Vagina (tissue), 2 donors: ENCODE measurements around the gene SIK3. TPM values are rescaled to one million over a fixed set of nuclear protein-coding genes. Genes with fewer than 3 reads are reported as not detected.

ENCODE experiments used
- DNase-seq, 2 donors: peaks; one replicate each; pipeline ENCODE4 v3.0.0-alpha.2; 2017; ENCODE audit errors: extremely low spot score in 2 of 2
- H3K27ac ChIP-seq: fragments of 200-600 bp; sonication (generic); one replicate; pipeline ENCODE4 v1.5.1; 2019
- H3K27me3 ChIP-seq: fragments of 200-600 bp; sonication (generic); one replicate; pipeline ENCODE4 v1.5.1; 2019
- H3K36me3 ChIP-seq, 2 donors: fragments of 200-600 bp; sonication (generic); one replicate each; pipeline ENCODE4 v1.5.1; 2017 to 2019
- H3K4me1 ChIP-seq: fragments of 200-600 bp; sonication (generic); one replicate; pipeline ENCODE4 v1.5.1; 2019
- H3K4me3 ChIP-seq, 2 donors: fragments of 200-600 bp; sonication (generic); 1 replicate in 1 of 2; 2 replicates in 1 of 2; pipeline ENCODE4 v1.5.1; 2016 to 2019
- H3K9me3 ChIP-seq: fragments of 200-600 bp; sonication (generic); one replicate; pipeline ENCODE4 v1.5.1; 2019
- POLR2A ChIP-seq, 2 donors: fragments of 450-650 bp; IDR thresholded peaks; one replicate each; pipeline ENCODE4 v1.6.1; 2017; ENCODE audit warnings: antibody characterized with exemption in 2 of 2, mild to moderate bottlenecking in 2 of 2, moderate library complexity in 2 of 2
- POLR2AphosphoS5 ChIP-seq, 2 donors: sonication (generic); formaldehyde crosslinking; IDR thresholded peaks; one replicate each; pipeline ENCODE4 v1.9.0; 2017; ENCODE audit warnings: antibody characterized with exemption in 2 of 2, mild to moderate bottlenecking in 2 of 2, low read depth in 1 of 2; ENCODE audit not compliant: insufficient read depth in 1 of 2
- intact Hi-C: fragments of 100-400 bp; cut with DNase I; formaldehyde crosslinking; loops from one replicate; pipeline ENCODE4 v1.15.1; 2023
- total RNA-seq: library from RNA; depleted of rRNA; stranded (reverse); fragments of >200 nt; gene quantifications from one replicate; pipeline ENCODE4 v1.2.3, GENCODE V29; 2016
- TF ChIP-seq, protein P1 (sequence below), 3 experiments: fragments of 450-650 bp in 2 of 3; fragments of 200-600 bp in 1 of 3; sonication (generic) in 1 of 3; IDR thresholded peaks; one replicate each; pipeline ENCODE4 v1.5.1; 2017 to 2019; ENCODE audit warnings: antibody characterized with exemption in 3 of 3, mild to moderate bottlenecking in 2 of 3, moderate library complexity in 2 of 3

The SIK3 gene
- total RNA-seq, 1 donor from 2014 or later = 39.0 TPM

DNA sequence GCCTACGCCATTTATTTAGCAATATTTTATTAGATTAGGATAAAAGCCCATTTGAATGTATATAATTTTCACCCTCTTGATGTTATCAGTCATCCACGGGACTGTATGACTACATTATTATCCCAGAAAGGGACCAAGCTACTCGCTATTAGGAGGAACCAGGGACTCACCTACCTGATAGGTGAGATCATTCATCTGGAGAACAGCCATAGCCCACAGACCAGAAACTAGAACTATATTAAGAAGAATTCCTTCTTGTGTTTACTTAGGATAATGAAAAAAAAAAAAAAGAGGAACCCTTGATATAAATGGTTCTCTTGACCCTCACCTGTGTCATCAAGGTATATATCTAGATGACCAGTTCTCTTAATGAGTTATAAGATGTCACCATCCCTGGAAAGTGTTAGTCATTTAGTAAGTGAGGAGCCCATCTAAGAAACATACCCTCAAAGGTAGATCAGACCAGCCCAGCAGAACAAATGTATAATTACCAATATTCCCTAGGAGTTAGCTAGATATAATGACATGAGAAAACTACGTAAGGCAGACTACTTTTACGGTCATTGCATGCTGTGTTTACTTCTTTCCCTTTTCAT is 8.0 kb downstream of the SIK3 start:
- DNase-seq = no peak
- no peak overlapping the region for H3K27ac ChIP-seq
- no peaks in the 10 kb centered on the region for H3K27me3 ChIP-seq
- H3K9me3 ChIP-seq = no peaks in the 10 kb centered on the region
- peaks cover 37% of the 10 kb centered on the region for H3K4me1 ChIP-seq
- intact Hi-C loops = loop anchor here (5.0 kb wide), 1 partner anchor 203 kb away; no protein-coding TSS in a partner anchor
- H3K4me3 ChIP-seq = no peak overlapping the region
- no peaks in the 10 kb centered on the region for H3K36me3 ChIP-seq
- TF ChIP-seq POLR2AphosphoS5 (IDR thresholded peaks at IDR 0.05; ENCODE audit: insufficient read depth in 1 of 2, low read depth in 1 of 2) (no peak), POLR2A (IDR thresholded peaks at IDR 0.05) (no peak)
- TF ChIP-seq, protein P1, sequence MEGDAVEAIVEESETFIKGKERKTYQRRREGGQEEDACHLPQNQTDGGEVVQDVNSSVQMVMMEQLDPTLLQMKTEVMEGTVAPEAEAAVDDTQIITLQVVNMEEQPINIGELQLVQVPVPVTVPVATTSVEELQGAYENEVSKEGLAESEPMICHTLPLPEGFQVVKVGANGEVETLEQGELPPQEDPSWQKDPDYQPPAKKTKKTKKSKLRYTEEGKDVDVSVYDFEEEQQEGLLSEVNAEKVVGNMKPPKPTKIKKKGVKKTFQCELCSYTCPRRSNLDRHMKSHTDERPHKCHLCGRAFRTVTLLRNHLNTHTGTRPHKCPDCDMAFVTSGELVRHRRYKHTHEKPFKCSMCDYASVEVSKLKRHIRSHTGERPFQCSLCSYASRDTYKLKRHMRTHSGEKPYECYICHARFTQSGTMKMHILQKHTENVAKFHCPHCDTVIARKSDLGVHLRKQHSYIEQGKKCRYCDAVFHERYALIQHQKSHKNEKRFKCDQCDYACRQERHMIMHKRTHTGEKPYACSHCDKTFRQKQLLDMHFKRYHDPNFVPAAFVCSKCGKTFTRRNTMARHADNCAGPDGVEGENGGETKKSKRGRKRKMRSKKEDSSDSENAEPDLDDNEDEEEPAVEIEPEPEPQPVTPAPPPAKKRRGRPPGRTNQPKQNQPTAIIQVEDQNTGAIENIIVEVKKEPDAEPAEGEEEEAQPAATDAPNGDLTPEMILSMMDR (IDR thresholded peaks at IDR 0.05) = no peak

DNA sequence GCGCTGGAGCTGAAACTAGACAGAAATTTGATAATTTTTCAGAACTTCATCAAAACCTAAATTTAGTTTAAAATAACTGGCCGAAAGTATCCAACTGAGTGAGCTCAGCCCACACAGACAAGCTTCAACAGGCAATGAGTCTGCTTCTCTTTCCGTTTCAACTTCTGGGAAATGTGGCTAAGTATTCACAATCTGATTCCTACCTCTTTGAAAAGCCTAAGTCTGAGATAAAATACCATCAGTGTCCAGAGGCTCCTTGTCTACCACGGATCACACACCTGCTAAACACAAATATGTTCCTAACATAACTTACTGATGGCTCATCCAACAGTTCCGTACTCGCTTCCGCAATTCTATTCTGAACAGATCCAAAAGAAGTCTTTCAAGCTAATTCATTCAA is 8.5 kb downstream of the SIK3 start:
- Histone ChIP-seq H3K9me3 (no peaks in the 10 kb centered on the region), H3K36me3 (no peaks in the 10 kb centered on the region), H3K27me3 (no peaks in the 10 kb centered on the region), H3K27ac (no peak overlapping the region), H3K4me3 (no peak overlapping the region), H3K4me1 (peaks cover 32% of the 10 kb centered on the region)
- TF ChIP-seq POLR2A (IDR thresholded peaks at IDR 0.05) = no peak
- no peak for TF ChIP-seq POLR2AphosphoS5 (IDR thresholded peaks at IDR 0.05; ENCODE audit: insufficient read depth in 1 of 2, low read depth in 1 of 2)
- TF ChIP-seq, protein P1 (IDR thresholded peaks at IDR 0.05) = no peak
- intact Hi-C loops = loop anchor here (5.0 kb wide), 1 partner anchor 202 kb away; no protein-coding TSS in a partner anchor
- DNase-seq = no peak

- Histone ChIP-seq H3K27me3 (no peaks in the 10 kb centered on the region), H3K27ac (no peak overlapping the region), H3K9me3 (no peaks in the 10 kb centered on the region), H3K4me1 (peaks cover 34% of the 10 kb centered on the region), H3K36me3 (no peaks in the 10 kb centered on the region), H3K4me3 (no peak overlapping the region)
- intact Hi-C loops = no loop called here
- no peak for DNase-seq
- no peak for TF ChIP-seq POLR2AphosphoS5 (IDR thresholded peaks at IDR 0.05; ENCODE audit: insufficient read depth in 1 of 2, low read depth in 1 of 2)
- no peak for TF ChIP-seq POLR2A (IDR thresholded peaks at IDR 0.05)
- TF ChIP-seq, protein P1 (IDR thresholded peaks at IDR 0.05) = no peak
Observed at GRCh38 chr11:117087446-117087845, 10.8 kb downstream of the SIK3 start.

DNA sequence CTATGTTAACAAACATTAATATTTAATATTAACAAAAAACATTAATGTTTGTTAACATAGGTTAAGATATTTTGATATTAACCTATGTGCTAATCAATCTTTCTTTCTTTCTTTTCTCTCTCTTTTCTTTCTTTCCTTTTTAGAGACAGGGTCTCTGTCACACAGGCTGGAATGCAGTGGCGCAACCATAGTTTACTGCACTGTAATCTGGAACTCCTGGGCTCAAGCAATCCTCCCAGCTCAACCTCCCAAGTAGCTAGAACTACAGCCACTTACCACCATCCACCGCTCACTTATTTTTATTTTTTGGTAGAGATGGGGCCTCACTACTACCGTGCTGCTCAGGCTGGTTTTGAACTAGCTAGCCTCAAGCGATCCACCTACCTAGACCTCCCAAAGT is 13.2 kb downstream of the SIK3 start:
- DNase-seq = no peak
- TF ChIP-seq, protein P1 (IDR thresholded peaks at IDR 0.05) = no peak
- TF ChIP-seq POLR2A (IDR thresholded peaks at IDR 0.05) = no peak
- TF ChIP-seq POLR2AphosphoS5 (IDR thresholded peaks at IDR 0.05; ENCODE audit: insufficient read depth in 1 of 2, low read depth in 1 of 2) = no peak
- Histone ChIP-seq H3K4me3 (no peak overlapping the region), H3K4me1 (peaks cover 35% of the 10 kb centered on the region), H3K27me3 (no peaks in the 10 kb centered on the region), H3K27ac (no peak overlapping the region), H3K9me3 (no peaks in the 10 kb centered on the region), H3K36me3 (no peaks in the 10 kb centered on the region)
- intact Hi-C loops = no loop called here
